ENCODE measurements around the gene CTXND2. TPM values are rescaled to one million over a fixed set of nuclear protein-coding genes. Genes with fewer than 3 reads are reported as not detected.

CTXND2 gene
- total and polyA plus RNA-seq, 2 of the 13 experiments (the other 11 are each of a cell fraction or from before 2014, with no cell fraction given) = not detected

DNA sequence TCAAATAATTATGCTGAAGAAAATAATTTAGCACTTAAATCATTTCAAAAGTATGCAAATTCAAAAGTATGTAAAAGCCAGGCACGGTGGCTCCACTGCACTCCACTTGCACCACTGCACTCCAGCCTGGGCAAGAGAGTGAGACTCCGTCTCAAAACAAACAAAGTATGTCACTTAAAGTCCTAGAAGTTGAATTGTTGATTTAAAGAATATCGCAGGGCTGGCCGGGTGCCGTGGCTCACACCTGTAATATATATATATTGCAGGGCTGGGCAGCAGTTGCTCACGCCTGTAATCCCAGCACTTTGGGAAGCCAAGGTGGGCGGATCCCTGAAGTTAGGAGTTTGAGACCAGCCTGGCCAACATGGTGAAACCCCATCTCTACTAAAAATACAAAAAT lies 30.5 kb downstream of the CTXND2 start:
- 25% methylated on average over 7 of the region's 7 CpGs for WGBS (ENCODE audit: low lambda C conversion rate)
- TF ChIP-seq ZNF263 (CRISPR knock-in tag; IDR thresholded peaks at IDR 0.05) = no peak
- peak; percentile 72 for TF ChIP-seq ZNF121 (CRISPR knock-in tag; IDR thresholded peaks at IDR 0.05)
- TF ChIP-seq, protein P1, sequence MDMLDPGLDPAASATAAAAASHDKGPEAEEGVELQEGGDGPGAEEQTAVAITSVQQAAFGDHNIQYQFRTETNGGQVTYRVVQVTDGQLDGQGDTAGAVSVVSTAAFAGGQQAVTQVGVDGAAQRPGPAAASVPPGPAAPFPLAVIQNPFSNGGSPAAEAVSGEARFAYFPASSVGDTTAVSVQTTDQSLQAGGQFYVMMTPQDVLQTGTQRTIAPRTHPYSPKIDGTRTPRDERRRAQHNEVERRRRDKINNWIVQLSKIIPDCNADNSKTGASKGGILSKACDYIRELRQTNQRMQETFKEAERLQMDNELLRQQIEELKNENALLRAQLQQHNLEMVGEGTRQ (IDR thresholded peaks at IDR 0.05; ENCODE audit: low read depth, low read length) = no peak
- TF ChIP-seq, protein P1 (CRISPR knock-in tag; IDR thresholded peaks at IDR 0.05; ENCODE audit: borderline replicate concordance) = no peak
- ATAC-seq = no peak
- no peak for DNase-seq (ENCODE audit: low spot score)
- no peaks in the 10 kb centered on the region for H3K4me1 ChIP-seq (ENCODE audit: insufficient read depth, low read length)
- no peaks in the 10 kb centered on the region for H3K79me2 ChIP-seq (ENCODE audit: insufficient read depth, low read length)
- CTCF ChIA-PET (ENCODE audit: low intra/inter-chr PET ratio, low total read pairs) = no interaction called here
- no peak overlapping the region for H3K4me2 ChIP-seq (ENCODE audit: low read depth, low read length)
- no peak overlapping the region for H3K4me3 ChIP-seq (replicated peaks in 1 of 3; ENCODE audit: insufficient read depth in 1 of 3, low read depth in 2 of 3, low read length in 3 of 3)
- H2AFZ ChIP-seq (ENCODE audit: low read length) = no peak overlapping the region
- H3K9ac ChIP-seq (ENCODE audit: insufficient read depth, low read depth, low read length) = no peak overlapping the region
- POLR2A ChIA-PET = no interaction called here
- BruUV-seq (replicated peaks) = no TSS peak
- no peaks in the 10 kb centered on the region for H4K20me1 ChIP-seq (ENCODE audit: insufficient read depth, low read length)
- intact Hi-C loops (cut with micrococcal nuclease; ENCODE audit: unreplicated experiment) = no loop called here
- H3K27me3 ChIP-seq (ENCODE audit: control insufficient read depth in 1 of 2, insufficient read depth in 2 of 2, low read length in 2 of 2) = no peaks in the 10 kb centered on the region
- no peaks in the 10 kb centered on the region for H3K36me3 ChIP-seq (replicated peaks in 1 of 2; ENCODE audit: control insufficient read depth in 1 of 2, insufficient read depth in 2 of 2, low read length in 2 of 2)
- in situ Hi-C loops (cut with HindIII; ENCODE audit: extremely low pct_ligation_motif_present, low pct_unique_long_range_greater_than_20kb) = no loop called here
- no peaks in the 10 kb centered on the region for H3K9me3 ChIP-seq (ENCODE audit: low read length)
- no peak overlapping the region for H3K27ac ChIP-seq (ENCODE audit: extremely low read length, insufficient read depth, low read length)
- FAIRE-seq = no peak

- H3K4me1 ChIP-seq (ENCODE audit: insufficient read depth, low read length) = peaks cover 7% of the 10 kb centered on the region
- in situ Hi-C loops (cut with HindIII; ENCODE audit: extremely low pct_ligation_motif_present, low pct_unique_long_range_greater_than_20kb) = no loop called here
- ATAC-seq = peak; percentile 45
- intact Hi-C loops (cut with micrococcal nuclease; ENCODE audit: unreplicated experiment) = loop anchor here (5.0 to 10.0 kb wide), 2 partner anchors 45 to 98 kb away; partner anchors contain the start of gene ARNT
- no peak overlapping the region for H2AFZ ChIP-seq (ENCODE audit: low read length)
- POLR2A ChIA-PET = interaction anchor here (0.6 to 1.2 kb wide), 5 partner anchors 17 to 294 kb away, joined by 3 to 5 read pairs (median 3); partner anchors contain the start of genes CERS2 and MINDY1
- no TSS peak for BruUV-seq (replicated peaks)
- no peak overlapping the region for H3K27ac ChIP-seq (ENCODE audit: extremely low read length, insufficient read depth, low read length)
- FAIRE-seq = peak; percentile 74
- WGBS (ENCODE audit: low lambda C conversion rate) = 42% methylated on average over 2 of the region's 2 CpGs
- H3K36me3 ChIP-seq (replicated peaks in 1 of 2; ENCODE audit: control insufficient read depth in 1 of 2, insufficient read depth in 2 of 2, low read length in 2 of 2) = peaks cover 0 to under 1% of the 10 kb centered on the region in 2 experiments; a peak in 1 of 5 replicates
- no peaks in the 10 kb centered on the region for H3K9me3 ChIP-seq (ENCODE audit: low read length)
- H3K4me3 ChIP-seq (replicated peaks in 1 of 3; ENCODE audit: insufficient read depth in 1 of 3, low read depth in 2 of 3, low read length in 3 of 3) = no peak overlapping the region
- H3K4me2 ChIP-seq (ENCODE audit: low read depth, low read length) = no peak overlapping the region
- no peak overlapping the region for H3K9ac ChIP-seq (ENCODE audit: insufficient read depth, low read depth, low read length)
- CTCF ChIA-PET (ENCODE audit: low intra/inter-chr PET ratio, low total read pairs) = interaction anchor here (0.6 to 0.8 kb wide), 2 partner anchors 58 to 93 kb away, joined by 3 to 4 read pairs; no protein-coding TSS in a partner anchor
- H3K79me2 ChIP-seq (ENCODE audit: insufficient read depth, low read length) = peaks cover 10% of the 10 kb centered on the region
- peak; percentile 70 for DNase-seq (ENCODE audit: low spot score)
- no peaks in the 10 kb centered on the region for H3K27me3 ChIP-seq (ENCODE audit: control insufficient read depth in 1 of 2, insufficient read depth in 2 of 2, low read length in 2 of 2)
- H4K20me1 ChIP-seq (ENCODE audit: insufficient read depth, low read length) = no peaks in the 10 kb centered on the region
- TF ChIP-seq, protein P2, sequence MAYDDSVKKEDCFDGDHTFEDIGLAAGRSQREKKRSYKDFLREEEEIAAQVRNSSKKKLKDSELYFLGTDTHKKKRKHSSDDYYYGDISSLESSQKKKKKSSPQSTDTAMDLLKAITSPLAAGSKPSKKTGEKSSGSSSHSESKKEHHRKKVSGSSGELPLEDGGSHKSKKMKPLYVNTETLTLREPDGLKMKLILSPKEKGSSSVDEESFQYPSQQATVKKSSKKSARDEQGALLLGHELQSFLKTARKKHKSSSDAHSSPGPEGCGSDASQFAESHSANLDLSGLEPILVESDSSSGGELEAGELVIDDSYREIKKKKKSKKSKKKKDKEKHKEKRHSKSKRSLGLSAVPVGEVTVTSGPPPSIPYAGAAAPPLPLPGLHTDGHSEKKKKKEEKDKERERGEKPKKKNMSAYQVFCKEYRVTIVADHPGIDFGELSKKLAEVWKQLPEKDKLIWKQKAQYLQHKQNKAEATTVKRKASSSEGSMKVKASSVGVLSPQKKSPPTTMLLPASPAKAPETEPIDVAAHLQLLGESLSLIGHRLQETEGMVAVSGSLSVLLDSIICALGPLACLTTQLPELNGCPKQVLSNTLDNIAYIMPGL (CRISPR knock-in tag; IDR thresholded peaks at IDR 0.05; ENCODE audit: borderline replicate concordance in 1 of 2, low read depth in 1 of 2) = peak in 1 of 2 experiments; percentile 41; a peak in 2 of 4 replicates
- TF ChIP-seq KAT8 (CRISPR knock-in tag; IDR thresholded peaks at IDR 0.05) = 0 out of 2 replicates have a peak, but pooled peaks have one; percentile 23
- no peak for TF ChIP-seq NR2F1 (CRISPR knock-in tag; IDR thresholded peaks at IDR 0.05)
- TF ChIP-seq GFI1 (CRISPR knock-in tag; IDR thresholded peaks at IDR 0.05; ENCODE audit: borderline replicate concordance) = peak; percentile 45; the same call in 1 of the 2 replicates
- TF ChIP-seq ZNF224 (CRISPR knock-in tag; IDR thresholded peaks at IDR 0.05) = no peak
- no peak for TF ChIP-seq ZNF569 (CRISPR knock-in tag; IDR thresholded peaks at IDR 0.05; ENCODE audit: borderline replicate concordance)
- TF ChIP-seq ZNF839 (CRISPR knock-in tag; IDR thresholded peaks at IDR 0.05; ENCODE audit: borderline replicate concordance) = no peak
- TF ChIP-seq SP2 (CRISPR knock-in tag; IDR thresholded peaks at IDR 0.05) = no peak
- TF ChIP-seq IKZF1 (IDR thresholded peaks at IDR 0.05) = no peak
Measured at GRCh38 chr1:150922519-150922975, 35.6 kb downstream of the CTXND2 start.
